ENCODE measurements around the gene ANKFY1. TPM values are rescaled to one million over a fixed set of nuclear protein-coding genes. Genes with fewer than 3 reads are reported as not detected.

The ANKFY1 gene
- polyA plus RNA-seq, 3 donors = 13.5 to 46.1 (median 21.7) TPM

DNA sequence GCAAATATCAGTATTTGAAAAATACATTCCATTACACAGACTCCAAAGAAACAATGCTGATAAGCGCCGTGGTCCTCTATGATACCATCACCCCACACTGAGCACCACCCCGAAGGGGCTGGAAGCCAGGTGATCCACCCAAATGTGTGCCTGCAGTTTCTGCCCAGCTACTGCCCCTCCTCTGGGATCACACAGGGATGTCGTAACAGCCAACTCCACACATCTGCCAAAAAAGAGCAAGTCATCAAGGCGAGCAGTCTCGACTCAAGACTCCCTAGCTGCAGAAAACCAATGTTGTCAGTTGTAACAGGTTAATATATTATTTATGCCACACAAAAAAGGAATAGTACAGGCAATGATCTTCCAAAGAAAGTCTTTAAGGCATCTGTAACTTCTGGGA, 99.8 kb downstream of the ANKFY1 start:
- DNase-seq = peak in 2 of 3 donors; percentile 5 to 31
- H3K79me2 ChIP-seq (ENCODE audit: insufficient read depth, low read length) = no peaks in the 10 kb centered on the region
- peaks cover 50 to 51% of the 10 kb centered on the region in 2 donors for H3K36me3 Mint-ChIP-seq
- no peaks in the 10 kb centered on the region for H3K9me3 ChIP-seq (replicated peaks in 1 of 2; ENCODE audit: control insufficient read depth in 1 of 2, insufficient read depth in 1 of 2, low read length in 2 of 2)
- peaks cover 0 to 3% (median 0%) of the 10 kb centered on the region in 3 donors for H3K27me3 Mint-ChIP-seq (ENCODE audit: low read depth in 3 of 3)
- no peak overlapping the region for H3K4me2 ChIP-seq (replicated peaks; ENCODE audit: extremely low read depth, low read length, poor library complexity, severe bottlenecking)
- H4K20me1 ChIP-seq (ENCODE audit: insufficient read depth, low read length) = no peaks in the 10 kb centered on the region
- H2AFZ ChIP-seq (ENCODE audit: insufficient read depth, low read depth, low read length, poor library complexity, severe bottlenecking) = no peak overlapping the region
- H3K27ac Mint-ChIP-seq = peak overlapping the region in 6 of 7 donors; percentile 55 to 93 (median 72)
- peaks cover 40 to 52% of the 10 kb centered on the region in 2 donors for H3K36me3 ChIP-seq (replicated peaks in 1 of 2; ENCODE audit: control insufficient read depth in 1 of 2, insufficient read depth in 2 of 2, low read length in 2 of 2)
- peak overlapping the region in 1 of 2 donors; percentile 17 for H3K27ac ChIP-seq (ENCODE audit: low read depth in 1 of 2, low read length in 2 of 2)
- peaks cover 48 to 53% of the 10 kb centered on the region in 2 donors for H3K4me1 ChIP-seq (ENCODE audit: control insufficient read depth in 1 of 2, insufficient read depth in 2 of 2, low read length in 2 of 2)
- TF ChIP-seq, protein P1, sequence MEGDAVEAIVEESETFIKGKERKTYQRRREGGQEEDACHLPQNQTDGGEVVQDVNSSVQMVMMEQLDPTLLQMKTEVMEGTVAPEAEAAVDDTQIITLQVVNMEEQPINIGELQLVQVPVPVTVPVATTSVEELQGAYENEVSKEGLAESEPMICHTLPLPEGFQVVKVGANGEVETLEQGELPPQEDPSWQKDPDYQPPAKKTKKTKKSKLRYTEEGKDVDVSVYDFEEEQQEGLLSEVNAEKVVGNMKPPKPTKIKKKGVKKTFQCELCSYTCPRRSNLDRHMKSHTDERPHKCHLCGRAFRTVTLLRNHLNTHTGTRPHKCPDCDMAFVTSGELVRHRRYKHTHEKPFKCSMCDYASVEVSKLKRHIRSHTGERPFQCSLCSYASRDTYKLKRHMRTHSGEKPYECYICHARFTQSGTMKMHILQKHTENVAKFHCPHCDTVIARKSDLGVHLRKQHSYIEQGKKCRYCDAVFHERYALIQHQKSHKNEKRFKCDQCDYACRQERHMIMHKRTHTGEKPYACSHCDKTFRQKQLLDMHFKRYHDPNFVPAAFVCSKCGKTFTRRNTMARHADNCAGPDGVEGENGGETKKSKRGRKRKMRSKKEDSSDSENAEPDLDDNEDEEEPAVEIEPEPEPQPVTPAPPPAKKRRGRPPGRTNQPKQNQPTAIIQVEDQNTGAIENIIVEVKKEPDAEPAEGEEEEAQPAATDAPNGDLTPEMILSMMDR (IDR thresholded peaks at IDR 0.05) = no peak
- H3K4me3 Mint-ChIP-seq = no peak overlapping the region
- intact Hi-C loops (cut with micrococcal nuclease) = no loop called here
- no peaks in the 10 kb centered on the region for H3K27me3 ChIP-seq (ENCODE audit: control insufficient read depth in 2 of 2, insufficient read depth in 2 of 2, low read length in 2 of 2)
- no peak overlapping the region for H3K4me3 ChIP-seq (replicated peaks in 1 of 3; ENCODE audit: low read depth in 2 of 3, low read length in 3 of 3)
- no peak overlapping the region for H3K9ac ChIP-seq (ENCODE audit: insufficient read depth, low read length, poor library complexity, severe bottlenecking)
- 66% methylated on average over 3 of the region's 6 CpGs for WGBS (ENCODE audit: insufficient coverage)
- H3K9me3 Mint-ChIP-seq = peaks cover 0 to 2% (median 0%) of the 10 kb centered on the region in 7 donors
- H3K4me1 Mint-ChIP-seq = peaks cover 50% of the 10 kb centered on the region

DNA sequence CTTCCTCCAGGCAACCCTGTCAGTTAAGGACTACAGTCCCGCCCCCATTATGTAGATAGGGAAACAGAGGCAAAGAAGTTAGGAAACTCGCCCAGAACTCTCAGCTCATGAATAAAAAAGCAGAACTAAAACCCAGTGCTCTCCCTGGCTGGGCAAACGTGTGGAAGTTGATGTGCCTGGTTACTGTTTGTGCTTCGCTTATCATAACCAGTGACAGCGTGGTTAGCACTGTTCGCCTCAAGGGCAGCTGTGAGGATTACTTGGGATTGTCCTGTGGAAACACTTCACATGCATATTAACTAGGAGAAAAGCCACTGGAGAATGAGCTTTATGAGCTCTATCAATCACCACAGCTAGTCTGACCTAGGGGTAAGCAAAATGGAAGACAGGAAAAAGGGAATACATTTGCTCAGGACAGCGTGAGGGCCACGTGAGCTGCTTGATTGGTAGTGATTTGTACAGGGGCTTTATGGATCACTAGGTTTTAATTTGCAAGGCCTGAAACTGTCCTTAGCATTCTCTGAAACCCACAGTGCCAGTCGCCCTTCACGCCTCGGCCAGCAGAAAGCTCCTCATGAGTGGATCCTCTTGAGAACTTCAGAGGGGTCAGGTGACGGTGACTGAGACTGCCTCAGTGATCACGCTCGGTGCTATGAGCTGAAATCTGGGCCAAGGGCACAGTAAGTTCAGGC, 100.9 kb downstream of the ANKFY1 start:
- peak overlapping the region; percentile 92 to 96 (median 94) for H3K27ac Mint-ChIP-seq
- no peaks in the 10 kb centered on the region for H3K79me2 ChIP-seq (ENCODE audit: insufficient read depth, low read length)
- peak overlapping the region; percentile 88 to 90 for H3K27ac ChIP-seq (ENCODE audit: low read depth in 1 of 2, low read length in 2 of 2)
- H3K9me3 ChIP-seq (replicated peaks in 1 of 2; ENCODE audit: control insufficient read depth in 1 of 2, insufficient read depth in 1 of 2, low read length in 2 of 2) = no peaks in the 10 kb centered on the region
- H3K4me1 Mint-ChIP-seq = peaks cover 47% of the 10 kb centered on the region
- H3K4me3 Mint-ChIP-seq = peak overlapping the region; percentile 27 to 62
- peak; percentile 40 to 65 (median 64) for DNase-seq
- peaks cover 42 to 51% of the 10 kb centered on the region in 2 donors for H3K36me3 Mint-ChIP-seq
- peaks cover 33 to 42% of the 10 kb centered on the region in 2 donors for H3K36me3 ChIP-seq (replicated peaks in 1 of 2; ENCODE audit: control insufficient read depth in 1 of 2, insufficient read depth in 2 of 2, low read length in 2 of 2)
- no peaks in the 10 kb centered on the region for H3K27me3 ChIP-seq (ENCODE audit: control insufficient read depth in 2 of 2, insufficient read depth in 2 of 2, low read length in 2 of 2)
- peak overlapping the region; percentile 40 for H3K4me2 ChIP-seq (replicated peaks; ENCODE audit: extremely low read depth, low read length, poor library complexity, severe bottlenecking)
- peaks cover 0 to 2% (median 0%) of the 10 kb centered on the region in 7 donors for H3K9me3 Mint-ChIP-seq
- TF ChIP-seq, protein P1 (IDR thresholded peaks at IDR 0.05) = no peak
- intact Hi-C loops (cut with micrococcal nuclease) = no loop called here
- H3K4me3 ChIP-seq (replicated peaks in 1 of 3; ENCODE audit: low read depth in 2 of 3, low read length in 3 of 3) = peak overlapping the region in 1 of 3 experiments; percentile 16
- peaks cover 46 to 50% of the 10 kb centered on the region in 2 donors for H3K4me1 ChIP-seq (ENCODE audit: control insufficient read depth in 1 of 2, insufficient read depth in 2 of 2, low read length in 2 of 2)
- H2AFZ ChIP-seq (ENCODE audit: insufficient read depth, low read depth, low read length, poor library complexity, severe bottlenecking) = peak overlapping the region; percentile 24
- H3K9ac ChIP-seq (ENCODE audit: insufficient read depth, low read length, poor library complexity, severe bottlenecking) = peak overlapping the region; percentile 47
- H4K20me1 ChIP-seq (ENCODE audit: insufficient read depth, low read length) = no peaks in the 10 kb centered on the region
- 65% methylated on average over 10 of the region's 14 CpGs for WGBS (ENCODE audit: insufficient coverage)
- H3K27me3 Mint-ChIP-seq (ENCODE audit: low read depth in 3 of 3) = peaks cover 0 to 3% (median 0%) of the 10 kb centered on the region in 3 donors
